HEK293T (cell line): ENCODE data around the gene AQP5.

Experiments used
- CTCF ChIA-PET: fragments of 350-600 bp; formaldehyde crosslinking; extraction: SDS; loops from one replicate; lab custom pipeline; 2021; ENCODE audit warnings: antibody characterized with exemption, inconsistent platforms; lab: Yijun Ruan, JAX
- POLR2A ChIA-PET: fragments of 350-600 bp; formaldehyde crosslinking; extraction: SDS; loops from one replicate; lab custom pipeline; 2020; ENCODE audit warnings: antibody characterized with exemption, inconsistent platforms; lab: Yijun Ruan, JAX
- DNase-seq: peaks from one replicate; pipeline ENCODE4 v3.0.0; 2012; ENCODE audit warnings: mixed read lengths; ENCODE audit errors: extremely low spot score
- ARNT ChIP-seq: fragments of 450-650 bp; IDR thresholded peaks from 2 replicates; pipeline ENCODE4 v1.6.1; 2017; ENCODE audit warnings: mild to moderate bottlenecking
- BHLHE40 ChIP-seq: fragments of 450-650 bp; IDR thresholded peaks from 2 replicates; pipeline ENCODE4 v1.6.1; 2016; ENCODE audit warnings: mild to moderate bottlenecking, moderate library complexity, borderline replicate concordance
- CTBP1 ChIP-seq: fragments of 450-650 bp; IDR thresholded peaks from 2 replicates; pipeline ENCODE4 v1.6.1; 2016; ENCODE audit warnings: borderline replicate concordance
- ELF4 ChIP-seq: fragments of 450-650 bp; IDR thresholded peaks from 2 replicates; pipeline ENCODE4 v1.6.1; 2017; ENCODE audit warnings: antibody characterized with exemption
- FOXA1 ChIP-seq: fragments of 450-650 bp; IDR thresholded peaks from 2 replicates; pipeline ENCODE4 v1.6.1; 2016; ENCODE audit warnings: mild to moderate bottlenecking
- FOXK2 ChIP-seq: fragments of 450-650 bp; IDR thresholded peaks from 2 replicates; pipeline ENCODE4 v1.6.1; 2016; ENCODE audit warnings: mild to moderate bottlenecking
- FOXM1 ChIP-seq: fragments of 450-650 bp; IDR thresholded peaks from 2 replicates; pipeline ENCODE4 v1.6.1; 2017; ENCODE audit warnings: mild to moderate bottlenecking, borderline replicate concordance
- HDGF ChIP-seq: fragments of 450-650 bp; IDR thresholded peaks from 2 replicates; pipeline ENCODE4 v1.6.1; 2017; ENCODE audit warnings: antibody characterized with exemption, borderline replicate concordance
- L3MBTL2 ChIP-seq: fragments of 450-650 bp; conservative IDR thresholded peaks from 2 replicates; pipeline ENCODE4 v1.6.1; 2016; ENCODE audit warnings: mild to moderate bottlenecking
- LEF1 ChIP-seq: fragments of 450-650 bp; IDR thresholded peaks from 2 replicates; pipeline ENCODE4 v1.6.1; 2017; ENCODE audit warnings: mild to moderate bottlenecking, borderline replicate concordance
- NFRKB ChIP-seq: fragments of 450-650 bp; IDR thresholded peaks from 2 replicates; pipeline ENCODE4 v1.6.1; 2016; ENCODE audit warnings: mild to moderate bottlenecking, moderate library complexity
- PKNOX1 ChIP-seq: fragments of 450-650 bp; IDR thresholded peaks from 2 replicates; pipeline ENCODE4 v1.6.1; 2016
- SP1 ChIP-seq: fragments of 450-650 bp; IDR thresholded peaks from 2 replicates; pipeline ENCODE4 v1.6.1; 2017
- SUZ12 ChIP-seq: fragments of 450-650 bp; IDR thresholded peaks from 2 replicates; pipeline ENCODE4 v1.6.1; 2016; ENCODE audit warnings: mild to moderate bottlenecking
- TARDBP ChIP-seq: fragments of 450-650 bp; IDR thresholded peaks from 2 replicates; pipeline ENCODE4 v1.6.1; 2016
- ZNF384 ChIP-seq: fragments of 450-650 bp; IDR thresholded peaks from 2 replicates; pipeline ENCODE4 v1.6.1; 2016

AQP5 gene

DNA sequence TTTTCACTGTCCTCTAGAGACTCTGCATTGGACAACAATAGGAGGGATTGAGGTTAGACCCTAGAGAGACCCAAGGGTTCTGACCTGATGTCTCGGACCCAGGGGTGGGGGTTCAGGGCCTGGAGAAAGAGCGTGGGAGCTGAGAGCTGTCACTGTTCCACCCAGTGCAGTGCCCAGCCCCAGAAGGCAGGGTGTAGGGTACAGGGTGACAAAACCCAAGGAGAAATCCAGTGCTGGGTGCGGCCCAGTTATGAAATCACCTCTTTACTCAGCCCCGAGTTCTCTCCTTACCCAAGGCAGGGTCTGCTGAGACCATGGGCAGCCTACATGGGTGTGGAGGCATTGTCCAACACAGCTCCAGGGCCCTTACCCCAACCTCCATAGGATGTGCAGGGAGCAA is 8.5 kb upstream of the AQP5 start:
- CTCF ChIA-PET, result interaction anchor here (4.4 kb wide), 1 partner anchor 8 kb away, joined by 12 read pairs; no protein-coding TSS in a partner anchor
- no peak for DNase-seq
- POLR2A ChIA-PET, result no interaction called here
- no peak for TF ChIP-seq ELF4

DNA sequence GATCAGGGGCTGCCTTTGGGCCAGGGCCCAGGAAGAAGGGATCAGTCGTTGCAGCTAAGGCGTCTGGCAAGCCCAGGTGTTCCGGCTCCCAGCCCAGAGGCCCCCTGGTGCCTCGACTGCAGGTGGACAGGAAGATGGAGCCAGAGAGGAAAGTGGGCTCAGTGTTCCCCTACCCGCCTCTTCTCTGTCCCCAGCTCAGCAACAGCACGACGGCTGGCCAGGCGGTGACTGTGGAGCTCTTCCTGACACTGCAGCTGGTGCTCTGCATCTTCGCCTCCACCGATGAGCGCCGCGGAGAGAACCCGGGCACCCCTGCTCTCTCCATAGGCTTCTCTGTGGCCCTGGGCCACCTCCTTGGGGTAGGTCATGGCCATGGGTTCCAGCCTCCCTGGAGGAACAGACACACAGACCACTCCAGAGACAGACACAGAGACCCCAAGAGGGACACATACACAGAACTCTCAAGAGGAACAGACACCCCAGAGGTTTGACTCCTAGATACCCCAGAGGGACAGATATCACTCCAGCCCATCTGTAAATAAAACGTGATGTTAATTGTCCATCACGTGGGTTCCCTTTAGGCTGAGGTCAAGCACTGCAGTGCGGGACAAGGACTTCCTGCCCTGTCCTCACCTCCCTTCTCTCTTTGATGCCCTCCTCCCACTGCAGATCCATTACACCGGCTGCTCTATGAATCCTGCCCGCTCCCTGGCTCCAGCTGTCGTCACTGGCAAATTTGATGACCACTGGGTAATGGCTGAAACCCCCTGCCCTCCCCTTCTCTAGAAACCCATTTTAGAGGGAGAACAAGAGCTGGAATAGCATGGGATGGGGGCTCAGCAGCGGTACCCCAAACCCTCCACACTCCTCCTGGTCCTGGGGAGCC is 7.5 kb upstream of the AQP5 start:
- POLR2A ChIA-PET, result no interaction called here
- no peak for DNase-seq
- TF ChIP-seq TARDBP, result no peak
- no peak for TF ChIP-seq LEF1
- CTCF ChIA-PET, result interaction anchor here (0.5 to 4.4 kb wide), 3 partner anchors 9 to 167 kb away, joined by 3 to 12 read pairs (median 9); no protein-coding TSS in a partner anchor

DNA sequence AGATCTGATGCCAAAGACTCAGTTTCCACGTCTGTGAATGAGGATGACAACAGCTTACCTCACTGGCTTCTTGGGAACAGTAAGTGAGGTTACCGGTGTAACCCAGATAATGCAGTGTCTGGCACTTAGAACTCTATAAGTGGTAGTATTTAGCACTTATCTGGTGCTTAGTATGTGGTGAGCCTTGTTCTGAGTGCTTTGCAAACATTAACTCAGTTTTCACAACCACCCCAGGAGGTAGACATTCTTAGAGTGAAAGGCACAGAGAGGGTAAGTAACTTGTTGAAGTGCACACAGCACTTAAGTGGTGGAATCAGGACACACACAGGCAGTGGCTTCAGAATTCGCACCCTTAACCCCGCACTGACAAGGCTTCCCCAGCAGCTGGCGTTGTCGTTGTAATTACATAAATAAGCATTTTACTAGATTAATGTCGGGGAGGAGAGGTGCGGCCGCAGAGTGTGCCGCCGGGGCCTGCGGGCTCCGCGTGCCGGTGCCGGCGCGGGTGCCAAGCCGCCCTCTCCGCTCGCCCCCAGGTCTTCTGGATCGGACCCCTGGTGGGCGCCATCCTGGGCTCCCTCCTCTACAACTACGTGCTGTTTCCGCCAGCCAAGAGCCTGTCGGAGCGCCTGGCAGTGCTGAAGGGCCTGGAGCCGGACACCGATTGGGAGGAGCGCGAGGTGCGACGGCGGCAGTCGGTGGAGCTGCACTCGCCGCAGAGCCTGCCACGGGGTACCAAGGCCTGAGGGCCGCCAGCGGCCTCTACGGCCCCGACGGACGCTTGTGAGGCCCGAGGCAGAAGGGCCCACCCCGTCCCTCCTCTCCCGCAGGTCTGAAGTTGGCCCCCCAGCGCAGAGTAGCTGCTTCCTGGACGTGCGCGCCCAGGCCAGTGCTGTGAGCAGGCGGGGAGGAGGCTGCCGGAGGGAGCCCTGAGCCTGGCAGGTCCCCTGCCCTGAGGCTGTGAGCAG is 6.5 kb upstream of the AQP5 start:
- DNase-seq, result no peak
- CTCF ChIA-PET, result interaction anchor here (1.7 to 4.4 kb wide), 2 partner anchors 10 to 12 kb away, joined by 9 to 12 read pairs; no protein-coding TSS in a partner anchor
- TF ChIP-seq BHLHE40 (no peak), FOXK2 (no peak), NFRKB (no peak), SUZ12 (no peak), ZNF384 (no peak), HDGF (no peak), FOXM1 (no peak), FOXA1 (no peak), ELF4 (no peak), TARDBP (no peak), SP1 (no peak), PKNOX1 (no peak)
- POLR2A ChIA-PET, result no interaction called here

- no peak for DNase-seq
- TF ChIP-seq PKNOX1, result no peak
- TF ChIP-seq FOXK2, result no peak
- TF ChIP-seq BHLHE40, result no peak
- no peak for TF ChIP-seq SP1
- TF ChIP-seq ARNT, result no peak
- TF ChIP-seq FOXM1, result no peak
- no peak for TF ChIP-seq ELF4
- no peak for TF ChIP-seq FOXA1
- TF ChIP-seq HDGF, result no peak
- TF ChIP-seq LEF1, result no peak
- TF ChIP-seq NFRKB, result no peak
- TF ChIP-seq TARDBP, result no peak
- TF ChIP-seq L3MBTL2, result no peak
- ChIA-PET CTCF (interaction anchor here (1.7 to 4.4 kb wide), 2 partner anchors 11 kb away, joined by 9 to 12 read pairs; no protein-coding TSS in a partner anchor), POLR2A (no interaction called here)
Measured at GRCh38 chr12:49955899-49956662, 5.6 kb upstream of the AQP5 start.

DNA sequence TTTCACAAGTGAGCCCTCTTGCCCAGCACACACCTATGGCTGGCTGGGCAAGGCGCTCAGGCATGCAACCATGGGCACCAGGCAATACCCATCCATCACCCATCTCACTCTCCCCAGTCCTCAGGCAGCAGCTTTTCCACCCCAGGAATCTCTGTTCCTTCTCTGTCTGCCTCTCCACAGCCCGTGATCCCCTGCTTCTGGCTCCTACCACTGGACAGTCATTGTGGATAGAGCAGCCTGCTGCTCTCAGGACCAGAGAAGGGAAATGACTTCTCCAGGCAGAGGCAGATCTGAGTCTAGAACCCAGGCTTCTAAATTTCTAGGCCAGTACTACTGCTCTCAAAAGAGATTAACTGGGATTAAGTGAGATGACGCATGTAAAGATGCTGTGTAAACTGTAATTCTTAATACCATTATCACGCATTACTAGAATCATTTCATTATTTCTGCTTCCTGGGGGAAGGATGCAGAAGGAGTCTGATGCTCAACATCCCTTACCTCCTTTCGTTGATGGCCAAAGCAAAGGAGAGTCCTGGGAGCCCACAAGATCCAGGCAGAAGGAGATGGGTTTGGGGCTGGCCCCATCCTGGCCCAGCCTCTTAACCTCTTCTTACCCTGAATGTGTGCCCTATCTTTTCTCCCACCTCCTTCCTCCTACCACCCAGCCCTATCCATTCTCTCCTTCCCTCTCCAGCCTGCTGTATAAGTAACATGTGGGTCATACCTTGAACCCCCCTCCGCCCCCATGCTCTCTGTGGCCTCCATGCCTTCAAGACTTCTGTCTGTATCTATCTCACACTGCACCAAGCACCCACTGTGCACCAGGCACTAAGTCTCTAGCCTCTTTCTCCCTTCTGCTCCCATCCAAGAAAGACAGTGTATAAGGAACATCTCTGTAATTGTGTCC is 4.8 kb upstream of the AQP5 start:
- DNase-seq, result no peak
- ChIA-PET POLR2A (interaction anchor here (1.1 kb wide), 1 partner anchor 215 kb away, joined by 3 read pairs; the partner anchor contains the start of gene TMBIM6), CTCF (interaction anchor here (1.0 to 4.4 kb wide), 2 partner anchors 10 to 11 kb away, joined by 8 to 12 read pairs; no protein-coding TSS in a partner anchor)
- TF ChIP-seq BHLHE40, result no peak
- TF ChIP-seq PKNOX1, result no peak
- no peak for TF ChIP-seq FOXM1
- no peak for TF ChIP-seq FOXK2
- TF ChIP-seq L3MBTL2, result no peak
- TF ChIP-seq SP1, result no peak
- TF ChIP-seq FOXA1, result no peak
- TF ChIP-seq NFRKB, result no peak
- TF ChIP-seq ELF4, result no peak
- TF ChIP-seq ARNT, result no peak
- TF ChIP-seq SUZ12, result no peak
- TF ChIP-seq CTBP1, result no peak
- TF ChIP-seq HDGF, result no peak
- TF ChIP-seq LEF1, result no peak
- TF ChIP-seq ZNF384, result no peak
- no peak for TF ChIP-seq TARDBP
